ENCODE data around the gene IPMK. TPM values are rescaled to one million over a fixed set of nuclear protein-coding genes. Genes with fewer than 3 reads are reported as not detected.

IPMK gene
- total and polyA plus RNA-seq, 9 of the 15 experiments (the other 6 are each of a cell fraction or from before 2014, with no cell fraction given): 0.98 to 4.4 (median 2.7) TPM

GRCh38 chr10:58316874-58317273 is 49.2 kb upstream of the IPMK start:
- in situ Hi-C loops (cut with MboI): no loop called here
- intact Hi-C loops (cut with micrococcal nuclease): loop anchor here (10.0 kb wide), 1 partner anchor 198 kb away; the partner anchor contains the start of gene BICC1
- Histone ChIP-seq H3K4me3 (no peak overlapping the region), H3K79me2 (ENCODE audit: control insufficient read depth, insufficient read depth, low read length) (no peaks in the 10 kb centered on the region), H3K9me1 (ENCODE audit: control insufficient read depth, insufficient read depth, low read length) (no peaks in the 10 kb centered on the region), H3K9me3 (replicated peaks; ENCODE audit: control insufficient read depth, insufficient read depth, low read depth, low read length) (no peaks in the 10 kb centered on the region), H3K27me3 (ENCODE audit: control insufficient read depth in 2 of 2, insufficient read depth in 2 of 2, low read length in 2 of 2) (no peaks in the 10 kb centered on the region; a peak in 1 of 5 replicates), H2AFZ (ENCODE audit: low read depth, low read length) (no peak overlapping the region), H3K27ac (ENCODE audit: extremely low read depth, low read depth, low read length) (no peak overlapping the region), H3K4me1 (replicated peaks in 1 of 2; ENCODE audit: control insufficient read depth in 2 of 2, insufficient read depth in 2 of 2, low read length in 2 of 2) (peaks cover 0 to 3% of the 10 kb centered on the region in 2 experiments; a peak in 1 of 5 replicates), H4K20me1 (replicated peaks; ENCODE audit: control insufficient read depth, insufficient read depth, low read length) (no peaks in the 10 kb centered on the region), H3K36me3 (ENCODE audit: control insufficient read depth, insufficient read depth, low read length) (no peaks in the 10 kb centered on the region), H3K4me2 (ENCODE audit: insufficient read depth, low read length) (no peak overlapping the region), H3K9ac (ENCODE audit: insufficient read depth in 1 of 2, low read depth in 2 of 2, low read length in 2 of 2) (no peak overlapping the region)
- ChIA-PET CTCF (ENCODE audit: low intra/inter-chr PET ratio) (no interaction called here), POLR2A (no interaction called here)
- FAIRE-seq (no peak), DNase-seq (ENCODE audit: extremely low read depth in 1 of 4, low spot score in 3 of 4) (no peak), ATAC-seq (no peak)
- BruUV-seq (replicated peaks): no TSS peak
- no peak for TF ChIP-seq THRA (IDR thresholded peaks at IDR 0.05)
- TF ChIP-seq TFE3 (CRISPR knock-in tag; IDR thresholded peaks at IDR 0.05): no peak
- no peak for TF ChIP-seq FOXK2 (conservative IDR thresholded peaks at IDR 0.05 in 1 of 2, IDR thresholded peaks at IDR 0.05 in 1 of 2; ENCODE audit: low read depth in 2 of 2)
- no peak for TF ChIP-seq CHD7 (IDR thresholded peaks at IDR 0.05; ENCODE audit: low read depth, low read length)
- TF ChIP-seq ZNF217 (CRISPR knock-in tag; IDR thresholded peaks at IDR 0.05): no peak
- no peak for TF ChIP-seq KDM5B (IDR thresholded peaks at IDR 0.05; ENCODE audit: insufficient replicate concordance, low read depth, low read length)
- no peak for TF ChIP-seq KDM4B (IDR thresholded peaks at IDR 0.05; ENCODE audit: borderline replicate concordance in 2 of 2, low read depth in 1 of 2)
